ENCODE measurements around the gene NCAM2. TPM values are rescaled to one million over a fixed set of nuclear protein-coding genes. Genes with fewer than 3 reads are reported as not detected.

Gene NCAM2
- total and polyA plus RNA-seq, 2 donors (not counting 3 experiments of a cell fraction or from before 2014, with no cell fraction given), result 0.11 to 0.27 TPM

- H3K27me3 ChIP-seq (ENCODE audit: control insufficient read depth in 2 of 2, insufficient read depth in 2 of 2, low read length in 2 of 2), result no peaks in the 10 kb centered on the region
- no peak overlapping the region for H3K4me3 ChIP-seq (replicated peaks in 1 of 3; ENCODE audit: insufficient read depth in 1 of 3, low read depth in 1 of 3, low read length in 3 of 3)
- dilution Hi-C loops (cut with MboI; ENCODE audit: extremely low pct_ligation_motif_present, low sequenced_read_pairs), result no loop called here
- BruUV-seq (replicated peaks), result no TSS peak
- ChIA-PET CTCF (no interaction called here), POLR2A (no interaction called here)
- intact Hi-C loops (cut with micrococcal nuclease), result no loop called here
- FAIRE-seq (no peak), DNase-seq (ENCODE audit: low read depth, low spot score) (no peak)
- TF ChIP-seq MYC (IDR thresholded peaks at IDR 0.05; ENCODE audit: low read depth, low read length) (no peak), JUN (IDR thresholded peaks at IDR 0.05; ENCODE audit: borderline replicate concordance, insufficient read depth, insufficient read length, low read depth) (no peak), MAX (IDR thresholded peaks at IDR 0.05; ENCODE audit: insufficient read depth, insufficient read length) (no peak), POLR2A (IDR thresholded peaks at IDR 0.05; ENCODE audit: low read depth, low read length) (no peak), GATA2 (IDR thresholded peaks at IDR 0.05; ENCODE audit: insufficient read depth, insufficient read length, low read depth, low read length) (no peak)
- no peak overlapping the region for H3K27ac ChIP-seq (ENCODE audit: insufficient read depth, low read depth, low read length)
- H3K4me1 ChIP-seq (ENCODE audit: control insufficient read depth, extremely low read depth, insufficient read depth, low read length), result no peaks in the 10 kb centered on the region
- H3K9me3 ChIP-seq (replicated peaks; ENCODE audit: control insufficient read depth, insufficient read depth, low read length), result no peaks in the 10 kb centered on the region
- no peak overlapping the region for H2AFZ ChIP-seq (ENCODE audit: low read depth, low read length)
- no peaks in the 10 kb centered on the region for H3K9me1 ChIP-seq (replicated peaks; ENCODE audit: control insufficient read depth, extremely low read depth, insufficient read depth, low read length)
- no peak overlapping the region for H3K9ac ChIP-seq (replicated peaks; ENCODE audit: extremely low read depth, insufficient read depth, low read length)
- no peaks in the 10 kb centered on the region for H3K36me3 ChIP-seq (ENCODE audit: control insufficient read depth in 2 of 2, extremely low read depth in 1 of 2, insufficient read depth in 2 of 2, low read length in 2 of 2)
- no peaks in the 10 kb centered on the region for H3K79me2 ChIP-seq (ENCODE audit: control insufficient read depth, insufficient read depth, low read length)
- no peak overlapping the region for H3K4me2 ChIP-seq (ENCODE audit: insufficient read depth, low read length)
- H4K20me1 ChIP-seq (replicated peaks; ENCODE audit: control insufficient read depth, extremely low read depth, insufficient read depth, low read length), result no peaks in the 10 kb centered on the region
Measured at GRCh38 chr21:21547368-21547953, 549.3 kb downstream of the NCAM2 start.

GRCh38 chr21:21559285-21560045, 561.3 kb downstream of the NCAM2 start:
- dilution Hi-C loops (cut with MboI; ENCODE audit: extremely low pct_ligation_motif_present, low sequenced_read_pairs) (no loop called here), intact Hi-C loops (cut with micrococcal nuclease) (no loop called here)
- Histone ChIP-seq H3K4me2 (ENCODE audit: insufficient read depth, low read length) (no peak overlapping the region), H3K4me1 (ENCODE audit: control insufficient read depth, extremely low read depth, insufficient read depth, low read length) (no peaks in the 10 kb centered on the region), H3K9me1 (replicated peaks; ENCODE audit: control insufficient read depth, extremely low read depth, insufficient read depth, low read length) (no peaks in the 10 kb centered on the region), H3K36me3 (ENCODE audit: control insufficient read depth in 2 of 2, extremely low read depth in 1 of 2, insufficient read depth in 2 of 2, low read length in 2 of 2) (no peaks in the 10 kb centered on the region), H3K27ac (ENCODE audit: insufficient read depth, low read depth, low read length) (no peak overlapping the region), H3K9me3 (replicated peaks; ENCODE audit: control insufficient read depth, insufficient read depth, low read length) (no peaks in the 10 kb centered on the region), H3K4me3 (replicated peaks in 1 of 3; ENCODE audit: insufficient read depth in 1 of 3, low read depth in 1 of 3, low read length in 3 of 3) (no peak overlapping the region), H3K27me3 (ENCODE audit: control insufficient read depth in 2 of 2, insufficient read depth in 2 of 2, low read length in 2 of 2) (no peaks in the 10 kb centered on the region), H3K79me2 (ENCODE audit: control insufficient read depth, insufficient read depth, low read length) (no peaks in the 10 kb centered on the region), H3K9ac (replicated peaks; ENCODE audit: extremely low read depth, insufficient read depth, low read length) (no peak overlapping the region), H4K20me1 (replicated peaks; ENCODE audit: control insufficient read depth, extremely low read depth, insufficient read depth, low read length) (no peaks in the 10 kb centered on the region), H2AFZ (ENCODE audit: low read depth, low read length) (no peak overlapping the region)
- FAIRE-seq (no peak), DNase-seq (ENCODE audit: low read depth, low spot score) (no peak)
- ChIA-PET CTCF (no interaction called here), POLR2A (no interaction called here)
- BruUV-seq (replicated peaks), result no TSS peak
- TF ChIP-seq FOS (IDR thresholded peaks at IDR 0.05; ENCODE audit: borderline replicate concordance, insufficient read depth, low read length), result no peak
- TF ChIP-seq EZH2 (IDR thresholded peaks at IDR 0.05; ENCODE audit: borderline replicate concordance, low read depth, low read length, severe bottlenecking), result no peak
- TF ChIP-seq JUN (IDR thresholded peaks at IDR 0.05; ENCODE audit: borderline replicate concordance, insufficient read depth, insufficient read length, low read depth), result no peak
- TF ChIP-seq CTCF (IDR thresholded peaks at IDR 0.05; ENCODE audit: extremely low read depth in 1 of 2, insufficient read depth in 1 of 2, low read depth in 1 of 2, low read length in 2 of 2), result no peak
- TF ChIP-seq POLR2A (IDR thresholded peaks at IDR 0.05; ENCODE audit: low read depth, low read length), result no peak
- TF ChIP-seq MYC (IDR thresholded peaks at IDR 0.05; ENCODE audit: low read depth, low read length), result no peak
- TF ChIP-seq POLR2AphosphoS5 (IDR thresholded peaks at IDR 0.05; ENCODE audit: insufficient read depth, low read depth, low read length), result no peak
- TF ChIP-seq MAX (IDR thresholded peaks at IDR 0.05; ENCODE audit: insufficient read depth, insufficient read length), result no peak
- no peak for TF ChIP-seq GATA2 (IDR thresholded peaks at IDR 0.05; ENCODE audit: insufficient read depth, insufficient read length, low read depth, low read length)
